Upper lobe of left lung (tissue), 6 donors: ENCODE data around the gene PRDM11. TPM values are rescaled to one million over a fixed set of nuclear protein-coding genes. Genes with fewer than 3 reads are reported as not detected.

Experiments used
- ATAC-seq, 2 donors: fragments of 200-7000 bp; cut with Tn5 transposase; one replicate each; pipeline ENCODE4 v1.9.1; 2022; ENCODE audit warnings: mild to moderate bottlenecking in 2 of 2, moderate library complexity in 2 of 2; ENCODE audit not compliant: low FRiP score in 2 of 2
- DNase-seq, 2 donors: peaks; one replicate each; pipeline ENCODE4 v3.0.0-alpha.2; 2019 to 2020
- H3K27ac ChIP-seq, 4 donors: fragments of 200-600 bp; sonication (generic); one replicate each; pipeline ENCODE4 v1.5.1; 2016 to 2019
- H3K27me3 ChIP-seq, 4 donors: fragments of 200-600 bp; sonication (generic); one replicate each; pipeline ENCODE4 v1.5.1; 2017 to 2019
- H3K36me3 ChIP-seq, 4 donors: fragments of 200-600 bp; sonication (generic); one replicate each; pipeline ENCODE4 v1.5.1; 2016 to 2019
- H3K4me1 ChIP-seq, 4 donors: fragments of 200-600 bp; sonication (generic); one replicate each; pipeline ENCODE4 v1.5.1; 2018 to 2019
- H3K4me3 ChIP-seq, 4 donors: fragments of 200-600 bp; sonication (generic); one replicate each; pipeline ENCODE4 v1.5.1; 2017 to 2019; ENCODE audit warnings: mild to moderate bottlenecking in 2 of 4, moderate library complexity in 1 of 4
- H3K9me3 ChIP-seq, 4 donors: fragments of 200-600 bp; sonication (generic); one replicate each; pipeline ENCODE4 v1.5.1; 2018 to 2019
- EP300 ChIP-seq, 4 donors: sonication (generic); formaldehyde crosslinking; IDR thresholded peaks; one replicate each; pipeline ENCODE4 v1.5.1; 2017; ENCODE audit warnings: antibody characterized with exemption in 4 of 4, control low read depth in 2 of 4
- POLR2A ChIP-seq, 4 donors: fragments of 450-650 bp; IDR thresholded peaks; one replicate each; pipeline ENCODE4 v1.5.1; 2016 to 2017; ENCODE audit warnings: antibody characterized with exemption in 4 of 4, mild to moderate bottlenecking in 2 of 4
- POLR2AphosphoS5 ChIP-seq, 2 donors: sonication (generic); formaldehyde crosslinking; IDR thresholded peaks; one replicate each; pipeline ENCODE4 v1.5.1; 2017; ENCODE audit warnings: antibody characterized with exemption in 2 of 2
- WGBS, 2 donors: methylation state at CpG; one replicate each; pipeline ENCODE4 v1.1.5; 2017 to 2018; 5-methylcytosine and 5-hydroxymethylcytosine counted together
- total RNA-seq, 6 donors: library from RNA; depleted of rRNA in 4 of 6; stranded (reverse); fragments of >200 nt in 4 of 6; gene quantifications; one replicate each; pipeline versions ENCODE4 v1.1.0 to v1.2.1, GENCODE V29; 2016 to 2021
- TF ChIP-seq, protein P1 (sequence below), 6 experiments: fragments of 450-650 bp in 4 of 6; fragments of 200-600 bp in 2 of 6; sonication (generic) in 2 of 6; IDR thresholded peaks; one replicate each; pipeline ENCODE4 v1.5.1; 2016 to 2019; ENCODE audit warnings: antibody characterized with exemption in 6 of 6
- donor health status: DM: no; HTN: no; CAD: no; lungs with moderate emphysema.
- donor health status: DM: no; HTN: yes; CAD: no; lungs with severe emphysema.

The PRDM11 gene
- total RNA-seq, 6 donors from 2014 or later, result 12.7 to 21.1 (median 16.0) TPM

DNA sequence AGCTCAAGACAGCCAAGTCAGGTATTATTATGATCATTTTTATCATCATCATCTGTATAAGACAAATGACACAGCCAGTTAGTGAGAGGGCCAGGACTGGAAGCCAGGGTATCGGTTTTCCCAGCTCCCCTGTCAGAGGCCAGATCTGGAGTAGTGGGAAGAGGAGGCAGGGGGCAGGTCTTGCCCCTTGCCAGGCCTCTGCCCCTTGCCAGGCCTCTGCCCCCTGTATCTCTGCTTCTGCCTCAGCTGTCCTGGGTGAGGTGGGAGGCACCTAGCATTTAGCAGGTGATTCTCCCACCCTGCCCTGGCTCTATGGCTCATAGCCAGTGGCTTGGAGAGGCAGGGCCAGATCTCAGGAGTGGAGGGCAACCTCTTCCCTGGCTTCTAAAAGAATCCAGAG is 67.3 kb downstream of the PRDM11 start:
- Histone ChIP-seq H3K9me3 (no peaks in the 10 kb centered on the region), H3K4me3 (no peak overlapping the region), H3K36me3 (peaks cover 0 to 24% (median 17%) of the 10 kb centered on the region in 4 donors), H3K27me3 (no peaks in the 10 kb centered on the region), H3K27ac (peak overlapping the region in 3 of 4 donors; percentile 11 to 66 (median 46)), H3K4me1 (peaks cover 18 to 46% (median 27%) of the 10 kb centered on the region in 4 donors)
- 94 to 100% methylated on average over 1 of the region's 1 CpG for WGBS, 2 donors
- TF ChIP-seq, protein P1, sequence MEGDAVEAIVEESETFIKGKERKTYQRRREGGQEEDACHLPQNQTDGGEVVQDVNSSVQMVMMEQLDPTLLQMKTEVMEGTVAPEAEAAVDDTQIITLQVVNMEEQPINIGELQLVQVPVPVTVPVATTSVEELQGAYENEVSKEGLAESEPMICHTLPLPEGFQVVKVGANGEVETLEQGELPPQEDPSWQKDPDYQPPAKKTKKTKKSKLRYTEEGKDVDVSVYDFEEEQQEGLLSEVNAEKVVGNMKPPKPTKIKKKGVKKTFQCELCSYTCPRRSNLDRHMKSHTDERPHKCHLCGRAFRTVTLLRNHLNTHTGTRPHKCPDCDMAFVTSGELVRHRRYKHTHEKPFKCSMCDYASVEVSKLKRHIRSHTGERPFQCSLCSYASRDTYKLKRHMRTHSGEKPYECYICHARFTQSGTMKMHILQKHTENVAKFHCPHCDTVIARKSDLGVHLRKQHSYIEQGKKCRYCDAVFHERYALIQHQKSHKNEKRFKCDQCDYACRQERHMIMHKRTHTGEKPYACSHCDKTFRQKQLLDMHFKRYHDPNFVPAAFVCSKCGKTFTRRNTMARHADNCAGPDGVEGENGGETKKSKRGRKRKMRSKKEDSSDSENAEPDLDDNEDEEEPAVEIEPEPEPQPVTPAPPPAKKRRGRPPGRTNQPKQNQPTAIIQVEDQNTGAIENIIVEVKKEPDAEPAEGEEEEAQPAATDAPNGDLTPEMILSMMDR (IDR thresholded peaks at IDR 0.05), result no peak
- TF ChIP-seq POLR2AphosphoS5 (IDR thresholded peaks at IDR 0.05), result no peak
- TF ChIP-seq POLR2A (IDR thresholded peaks at IDR 0.05), result no peak
- TF ChIP-seq EP300 (IDR thresholded peaks at IDR 0.05), result no peak
- ATAC-seq (no peak), DNase-seq (no peak)

DNA sequence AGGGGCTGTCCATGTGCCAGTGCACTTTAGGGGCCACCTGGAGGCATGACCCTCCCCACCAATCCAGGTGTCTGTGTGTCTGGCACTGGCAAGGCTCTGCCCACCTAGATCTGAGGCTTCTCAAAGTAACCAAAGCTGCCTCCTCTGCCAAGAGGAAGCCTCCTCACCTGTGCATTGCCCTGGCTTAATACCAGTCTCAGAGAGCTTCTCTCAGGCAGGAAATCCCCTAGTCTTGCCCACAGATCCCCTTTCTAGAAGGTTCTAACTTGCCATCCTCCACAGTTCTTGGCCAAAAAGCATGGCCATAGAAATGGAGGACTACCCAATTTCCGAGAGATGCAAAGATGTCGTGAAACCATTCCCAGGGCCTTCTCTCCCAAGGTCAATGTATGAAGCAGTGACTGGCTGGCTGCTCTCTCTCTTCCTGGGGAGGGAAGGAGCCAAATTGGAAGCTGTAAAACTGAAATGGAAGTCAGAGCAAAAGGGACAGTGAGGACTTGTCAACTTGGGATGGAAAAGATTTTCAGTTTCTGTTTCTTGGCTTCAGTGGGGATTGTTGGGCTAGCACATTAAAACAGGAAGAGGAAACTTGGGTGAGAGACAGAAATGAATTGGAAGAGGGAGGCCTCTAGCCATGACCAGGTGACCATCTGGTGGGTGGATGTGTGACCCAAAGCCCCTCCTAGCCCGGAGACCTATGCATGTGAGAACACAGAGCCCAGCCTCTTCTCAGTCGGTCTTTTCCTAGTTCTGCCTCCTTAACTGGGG is 68.8 kb downstream of the PRDM11 start:
- no peaks in the 10 kb centered on the region for H3K27me3 ChIP-seq
- TF ChIP-seq EP300 (IDR thresholded peaks at IDR 0.05), result no peak
- TF ChIP-seq POLR2AphosphoS5 (IDR thresholded peaks at IDR 0.05), result no peak
- TF ChIP-seq, protein P1 (IDR thresholded peaks at IDR 0.05), result no peak
- TF ChIP-seq POLR2A (IDR thresholded peaks at IDR 0.05), result no peak
- ATAC-seq (no peak), DNase-seq (no peak)
- H3K4me3 ChIP-seq, result no peak overlapping the region
- peaks cover 8 to 31% (median 14%) of the 10 kb centered on the region in 4 donors for H3K4me1 ChIP-seq
- peak overlapping the region in 3 of 4 donors; percentile 23 to 61 (median 60) for H3K27ac ChIP-seq
- no peaks in the 10 kb centered on the region for H3K9me3 ChIP-seq
- WGBS, 2 donors, result 72 to 92% methylated on average over 4 of the region's 4 CpGs
- H3K36me3 ChIP-seq, result peaks cover 0 to 22% (median 17%) of the 10 kb centered on the region in 4 donors

DNA sequence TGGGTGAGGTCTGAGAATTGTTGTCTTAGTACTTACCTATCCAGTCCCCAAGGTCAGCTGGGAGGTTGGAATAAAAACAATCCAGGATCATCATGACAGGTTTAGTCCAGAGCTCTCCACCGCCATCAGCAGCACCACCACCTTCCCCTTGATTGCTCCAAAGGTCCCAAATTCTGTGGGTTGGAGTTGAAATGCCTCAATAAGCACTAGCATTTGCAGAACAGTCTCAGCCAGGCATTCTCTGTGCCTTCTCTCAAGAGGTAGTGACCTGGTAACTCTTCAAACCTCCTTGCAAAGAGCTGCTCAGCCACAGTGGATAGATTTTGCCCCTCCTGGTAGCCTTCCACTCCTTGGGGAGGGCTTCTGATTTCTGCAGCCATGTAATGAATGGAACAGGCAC is 69.6 kb downstream of the PRDM11 start:
- H3K4me1 ChIP-seq, result peaks cover 4 to 23% (median 7%) of the 10 kb centered on the region in 4 donors
- H3K36me3 ChIP-seq, result peaks cover 0 to 24% (median 17%) of the 10 kb centered on the region in 4 donors
- WGBS, 2 donors, result 86 to 100% methylated on average over 1 of the region's 1 CpG
- peak overlapping the region in 1 of 4 donors; percentile 60 for H3K27ac ChIP-seq
- TF ChIP-seq EP300 (IDR thresholded peaks at IDR 0.05) (no peak), POLR2AphosphoS5 (IDR thresholded peaks at IDR 0.05) (no peak), POLR2A (IDR thresholded peaks at IDR 0.05) (no peak)
- TF ChIP-seq, protein P1 (IDR thresholded peaks at IDR 0.05), result no peak
- H3K27me3 ChIP-seq, result no peaks in the 10 kb centered on the region
- no peak for ATAC-seq
- no peaks in the 10 kb centered on the region for H3K9me3 ChIP-seq
- no peak for DNase-seq
- no peak overlapping the region for H3K4me3 ChIP-seq

DNA sequence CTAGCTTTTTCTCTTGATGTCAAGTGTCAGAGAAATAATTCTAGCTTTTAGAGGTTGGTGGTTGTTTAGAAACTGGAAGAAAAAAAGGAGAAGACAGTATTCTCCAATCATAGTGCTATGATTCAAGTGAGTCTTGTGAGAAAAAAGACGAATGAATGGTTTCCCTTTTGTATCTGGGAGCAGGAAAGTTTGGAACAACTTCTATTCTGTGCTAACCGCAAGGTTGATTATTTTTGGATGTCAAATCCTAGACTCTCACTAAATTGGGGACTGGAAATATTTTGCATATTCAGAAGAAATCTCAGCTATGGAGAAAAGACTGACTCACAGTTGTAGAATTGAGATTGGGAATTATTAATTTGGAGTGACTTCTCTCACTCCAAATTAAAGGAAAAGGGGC is 70.5 kb downstream of the PRDM11 start:
- DNase-seq, result no peak
- peaks cover 0 to 30% (median 17%) of the 10 kb centered on the region in 4 donors for H3K36me3 ChIP-seq
- no peak overlapping the region for H3K4me3 ChIP-seq
- WGBS, 2 donors, result 76 to 79% methylated on average over 2 of the region's 2 CpGs
- ATAC-seq, result no peak
- H3K27ac ChIP-seq, result peak overlapping the region in 1 of 4 donors; percentile 17
- no peaks in the 10 kb centered on the region for H3K27me3 ChIP-seq
- no peaks in the 10 kb centered on the region for H3K9me3 ChIP-seq
- TF ChIP-seq EP300 (IDR thresholded peaks at IDR 0.05), result no peak
- no peak for TF ChIP-seq POLR2A (IDR thresholded peaks at IDR 0.05)
- TF ChIP-seq, protein P1 (IDR thresholded peaks at IDR 0.05), result no peak
- TF ChIP-seq POLR2AphosphoS5 (IDR thresholded peaks at IDR 0.05), result no peak
- peaks cover 0 to 15% (median 3%) of the 10 kb centered on the region in 4 donors for H3K4me1 ChIP-seq
